ENCODE results near the gene IFNA8. TPM values are rescaled to one million over a fixed set of nuclear protein-coding genes. Genes with fewer than 3 reads are reported as not detected.
A peak's percentile ranks its signal among the peaks of the same experiment; 100 is the strongest.
"Not testable (repeated sequence)": the region's sequence is repeated elsewhere in the genome, so short reads cannot be mapped to it uniquely, and the experiment has no call there.

Gene IFNA8
- polyA plus RNA-seq, 1 donor (not counting 4 experiments of a cell fraction or from before 2014, with no cell fraction given), result not detected

- Histone ChIP-seq H3K27ac (ENCODE audit: control insufficient read depth, insufficient read depth, low read length) (no peak within 1 kb of the TSS), H3K9me3 (ENCODE audit: control insufficient read depth, low read depth, low read length) (no peaks in the 10 kb centered on the region), H3K4me2 (ENCODE audit: control insufficient read depth, extremely low read depth, insufficient read depth, low read depth, low read length) (no peak within 1 kb of the TSS), H3K79me2 (ENCODE audit: control insufficient read depth, insufficient read depth, low read length) (no peaks in the 10 kb centered on the region), H2AFZ (ENCODE audit: control insufficient read depth, low read length) (no peak within 1 kb of the TSS), H3K27me3 (ENCODE audit: control insufficient read depth, extremely low read depth, insufficient read depth, low read length) (peaks cover 7% of the 10 kb centered on the region), H3K9ac (ENCODE audit: control insufficient read depth, extremely low read depth, insufficient read depth, low read length) (no peak within 1 kb of the TSS), H3K36me3 (ENCODE audit: control insufficient read depth in 2 of 2, extremely low read depth in 1 of 2, insufficient read depth in 2 of 2, low read length in 2 of 2) (no peaks in the 10 kb centered on the region), H3K4me3 (ENCODE audit: control insufficient read depth in 2 of 3, extremely low read depth in 1 of 3, insufficient read depth in 2 of 3, low read depth in 1 of 3, low read length in 3 of 3) (no peak within 1 kb of the TSS), H3K9me1 (ENCODE audit: control insufficient read depth, extremely low read depth, insufficient read depth, low read length) (no peaks in the 10 kb centered on the region), H3K4me1 (ENCODE audit: control insufficient read depth, extremely low read depth, insufficient read depth, low read length) (no peaks in the 10 kb centered on the region), H4K20me1 (ENCODE audit: control insufficient read depth, extremely low read depth, insufficient read depth, low read length) (no peaks in the 10 kb centered on the region)
- dilution Hi-C loops (cut with MboI; ENCODE audit: extremely low pct_ligation_motif_present, low sequenced_read_pairs), result no loop called here
- no peak for TF ChIP-seq EZH2 (IDR thresholded peaks at IDR 0.05; ENCODE audit: low read length)
- no peak for TF ChIP-seq CTCF (optimal IDR thresholded peaks at IDR 0.05 in 1 of 3, IDR thresholded peaks at IDR 0.05 in 1 of 3, conservative IDR thresholded peaks at IDR 0.05 in 1 of 3; ENCODE audit: extremely low read depth in 1 of 3, insufficient read depth in 2 of 3, low read length in 3 of 3)
- FAIRE-seq (no peak), DNase-seq (ENCODE audit: low read depth, low spot score) (no peak)
Observed at GRCh38 chr9:21440139-21440538, 31.2 kb downstream of the IFNA8 start, which contains the start of gene IFNA1. IFNA1 (plus strand) TSS chr9:21440439; CDS start chr9:21440508, 69 bp downstream.

GRCh38 chr9:21443849-21444625 is 35.1 kb downstream of the IFNA8 start:
- no peaks in the 10 kb centered on the region for H3K27me3 ChIP-seq (ENCODE audit: control insufficient read depth, extremely low read depth, insufficient read depth, low read length)
- FAIRE-seq, result no peak

GRCh38 chr9:21449312-21449711 is 40.4 kb downstream of the IFNA8 start:
- H3K4me2 ChIP-seq (ENCODE audit: control insufficient read depth, extremely low read depth, insufficient read depth, low read depth, low read length); H3K9ac ChIP-seq (ENCODE audit: control insufficient read depth, extremely low read depth, insufficient read depth, low read length); H2AFZ ChIP-seq (ENCODE audit: control insufficient read depth, low read length); dilution Hi-C loops (cut with MboI; ENCODE audit: extremely low pct_ligation_motif_present, low sequenced_read_pairs); H3K4me3 ChIP-seq (ENCODE audit: control insufficient read depth in 2 of 3, extremely low read depth in 1 of 3, insufficient read depth in 2 of 3, low read depth in 1 of 3, low read length in 3 of 3); H3K4me1 ChIP-seq (ENCODE audit: control insufficient read depth, extremely low read depth, insufficient read depth, low read length); H3K79me2 ChIP-seq (ENCODE audit: control insufficient read depth, insufficient read depth, low read length); H4K20me1 ChIP-seq (ENCODE audit: control insufficient read depth, extremely low read depth, insufficient read depth, low read length); DNase-seq (ENCODE audit: low read depth, low spot score); H3K27ac ChIP-seq (ENCODE audit: control insufficient read depth, insufficient read depth, low read length); H3K27me3 ChIP-seq (ENCODE audit: control insufficient read depth, extremely low read depth, insufficient read depth, low read length); H3K9me1 ChIP-seq (ENCODE audit: control insufficient read depth, extremely low read depth, insufficient read depth, low read length); H3K36me3 ChIP-seq (ENCODE audit: control insufficient read depth in 2 of 2, extremely low read depth in 1 of 2, insufficient read depth in 2 of 2, low read length in 2 of 2); H3K9me3 ChIP-seq (ENCODE audit: control insufficient read depth, low read depth, low read length): not testable (repeated sequence)
- peak; percentile 29 for FAIRE-seq

More at GRCh38 chr9:21443849-21444625, 35.1 kb downstream of the IFNA8 start:
- H3K36me3 ChIP-seq (ENCODE audit: control insufficient read depth in 2 of 2, extremely low read depth in 1 of 2, insufficient read depth in 2 of 2, low read length in 2 of 2), result no peaks in the 10 kb centered on the region
- no peak for DNase-seq (ENCODE audit: low read depth, low spot score)
- no peak for TF ChIP-seq CTCF (optimal IDR thresholded peaks at IDR 0.05 in 1 of 3, IDR thresholded peaks at IDR 0.05 in 1 of 3, conservative IDR thresholded peaks at IDR 0.05 in 1 of 3; ENCODE audit: extremely low read depth in 1 of 3, insufficient read depth in 2 of 3, low read length in 3 of 3)
- TF ChIP-seq EZH2 (IDR thresholded peaks at IDR 0.05; ENCODE audit: low read length), result no peak
- no peaks in the 10 kb centered on the region for H3K9me3 ChIP-seq (ENCODE audit: control insufficient read depth, low read depth, low read length)
- dilution Hi-C loops (cut with MboI; ENCODE audit: extremely low pct_ligation_motif_present, low sequenced_read_pairs), result no loop called here
- no peak overlapping the region for H3K27ac ChIP-seq (ENCODE audit: control insufficient read depth, insufficient read depth, low read length)
- H3K4me2 ChIP-seq (ENCODE audit: control insufficient read depth, extremely low read depth, insufficient read depth, low read depth, low read length), result no peak overlapping the region
- H3K79me2 ChIP-seq (ENCODE audit: control insufficient read depth, insufficient read depth, low read length), result no peaks in the 10 kb centered on the region
- H2AFZ ChIP-seq (ENCODE audit: control insufficient read depth, low read length), result no peak overlapping the region
- H3K4me1 ChIP-seq (ENCODE audit: control insufficient read depth, extremely low read depth, insufficient read depth, low read length), result no peaks in the 10 kb centered on the region
- no peaks in the 10 kb centered on the region for H3K9me1 ChIP-seq (ENCODE audit: control insufficient read depth, extremely low read depth, insufficient read depth, low read length)
- H3K9ac ChIP-seq (ENCODE audit: control insufficient read depth, extremely low read depth, insufficient read depth, low read length), result no peak overlapping the region
- no peaks in the 10 kb centered on the region for H4K20me1 ChIP-seq (ENCODE audit: control insufficient read depth, extremely low read depth, insufficient read depth, low read length)
- no peak overlapping the region for H3K4me3 ChIP-seq (ENCODE audit: control insufficient read depth in 2 of 3, extremely low read depth in 1 of 3, insufficient read depth in 2 of 3, low read depth in 1 of 3, low read length in 3 of 3)

Measured in keratinocyte (primary cell).